ENCODE results near the gene NYAP2. TPM values are rescaled to one million over a fixed set of nuclear protein-coding genes. Genes with fewer than 3 reads are reported as not detected.

Gene NYAP2
- total RNA-seq, 1 donor from 2014 or later = 0.07 TPM

- H3K4me3 Mint-ChIP-seq = no peak overlapping the region
- Histone ChIP-seq H4K20me1 (ENCODE audit: low read depth) (no peaks in the 10 kb centered on the region), H3K27ac (no peak overlapping the region), H3K4me1 (no peaks in the 10 kb centered on the region), H3K4me2 (no peak overlapping the region), H3F3A (ENCODE audit: low read depth) (no peaks in the 10 kb centered on the region), H3K36me3 (no peaks in the 10 kb centered on the region), H3K9ac (no peak overlapping the region), H3K4me3 (no peak overlapping the region), H3K27me3 (no peaks in the 10 kb centered on the region), H3K79me2 (ENCODE audit: low read depth) (no peaks in the 10 kb centered on the region), H2AFZ (replicated peaks) (no peak overlapping the region), H3K9me3 (ENCODE audit: low read depth) (no peaks in the 10 kb centered on the region)
- TF ChIP-seq CTCF (IDR thresholded peaks at IDR 0.05) (no peak), EZH2phosphoT487 (IDR thresholded peaks at IDR 0.05) (no peak)
- no peak overlapping the region for H3K27ac Mint-ChIP-seq
- no peaks in the 10 kb centered on the region for H3K9me3 Mint-ChIP-seq
- H3K4me1 Mint-ChIP-seq = peaks cover 14% of the 10 kb centered on the region
- H3K27me3 Mint-ChIP-seq (ENCODE audit: insufficient read depth, low read depth) = no peaks in the 10 kb centered on the region
- no peak for DNase-seq (ENCODE audit: low spot score)
- H3K36me3 Mint-ChIP-seq = no peaks in the 10 kb centered on the region
Observed at GRCh38 chr2:225487878-225488416, 88.4 kb downstream of the NYAP2 start.

GRCh38 chr2:225488743-225489142, 89.2 kb downstream of the NYAP2 start:
- Histone ChIP-seq H3K79me2 (ENCODE audit: low read depth) (no peaks in the 10 kb centered on the region), H3F3A (ENCODE audit: low read depth) (no peaks in the 10 kb centered on the region), H3K27me3 (no peaks in the 10 kb centered on the region), H3K9ac (no peak overlapping the region), H3K36me3 (no peaks in the 10 kb centered on the region), H3K4me3 (no peak overlapping the region), H4K20me1 (ENCODE audit: low read depth) (no peaks in the 10 kb centered on the region), H3K4me2 (no peak overlapping the region), H3K27ac (no peak overlapping the region), H3K4me1 (no peaks in the 10 kb centered on the region), H2AFZ (replicated peaks) (no peak overlapping the region), H3K9me3 (ENCODE audit: low read depth) (no peaks in the 10 kb centered on the region)
- Mint-ChIP-seq H3K4me3 (no peak overlapping the region), H3K9me3 (no peaks in the 10 kb centered on the region), H3K27me3 (ENCODE audit: insufficient read depth, low read depth) (no peaks in the 10 kb centered on the region), H3K36me3 (no peaks in the 10 kb centered on the region), H3K27ac (no peak overlapping the region), H3K4me1 (peaks cover 14% of the 10 kb centered on the region)
- no peak for TF ChIP-seq EZH2phosphoT487 (IDR thresholded peaks at IDR 0.05)
- no peak for TF ChIP-seq EZH2 (IDR thresholded peaks at IDR 0.05)
- no peak for TF ChIP-seq CTCF (IDR thresholded peaks at IDR 0.05)
- DNase-seq (ENCODE audit: low spot score) = no peak

GRCh38 chr2:225493420-225494099, 94.0 kb downstream of the NYAP2 start:
- no peaks in the 10 kb centered on the region for H3K9me3 Mint-ChIP-seq
- TF ChIP-seq EZH2 (IDR thresholded peaks at IDR 0.05) (no peak), CTCF (IDR thresholded peaks at IDR 0.05) (no peak), EZH2phosphoT487 (IDR thresholded peaks at IDR 0.05) (no peak)

More at GRCh38 chr2:225493420-225494099, 94.0 kb downstream of the NYAP2 start:
- Histone ChIP-seq H3K27ac (no peak overlapping the region), H3K4me1 (no peaks in the 10 kb centered on the region), H3K79me2 (ENCODE audit: low read depth) (no peaks in the 10 kb centered on the region), H3K27me3 (no peaks in the 10 kb centered on the region), H3K4me3 (no peak overlapping the region), H2AFZ (replicated peaks) (no peak overlapping the region), H4K20me1 (ENCODE audit: low read depth) (no peaks in the 10 kb centered on the region), H3F3A (ENCODE audit: low read depth) (no peaks in the 10 kb centered on the region), H3K9me3 (ENCODE audit: low read depth) (no peaks in the 10 kb centered on the region), H3K4me2 (no peak overlapping the region), H3K36me3 (no peaks in the 10 kb centered on the region), H3K9ac (no peak overlapping the region)
- Mint-ChIP-seq H3K4me3 (no peak overlapping the region), H3K36me3 (no peaks in the 10 kb centered on the region), H3K4me1 (peaks cover 3% of the 10 kb centered on the region), H3K27ac (no peak overlapping the region), H3K27me3 (ENCODE audit: insufficient read depth, low read depth) (no peaks in the 10 kb centered on the region)
- DNase-seq (ENCODE audit: low spot score) = no peak
